ENCODE measurements around the gene DDHD1. TPM values are rescaled to one million over a fixed set of nuclear protein-coding genes. Genes with fewer than 3 reads are reported as not detected.

DDHD1 gene
- total RNA-seq, 1 donor from 2014 or later = 7.0 TPM

DNA sequence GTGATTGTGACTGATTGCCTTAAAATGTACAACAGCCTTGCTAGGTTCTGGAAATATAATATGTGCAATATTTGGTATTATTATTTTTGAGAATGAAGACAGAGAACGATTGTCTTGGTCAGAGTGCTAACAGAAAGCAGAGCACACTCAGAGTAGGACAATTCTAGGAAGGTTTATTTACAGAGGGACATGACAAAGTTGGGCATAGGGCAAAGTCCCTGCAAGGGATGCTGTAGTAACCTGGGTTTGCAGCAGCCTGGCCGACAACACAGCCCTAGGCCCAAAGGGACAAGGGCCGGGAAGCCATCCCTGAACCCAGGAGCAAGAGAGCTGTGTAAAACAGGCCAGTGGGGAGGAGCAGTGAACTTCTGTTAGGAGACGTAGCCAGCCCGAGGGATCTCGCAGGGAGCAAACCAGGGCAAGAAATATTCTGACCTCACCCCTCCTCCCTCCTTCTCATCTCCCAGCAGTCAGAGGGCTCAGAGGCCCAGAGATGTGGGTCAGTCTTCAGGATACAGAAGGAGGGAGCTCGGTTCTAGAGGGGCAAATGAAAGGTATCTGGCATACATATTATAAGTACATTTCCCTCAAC, 151.2 kb downstream of the DDHD1 start:
- no peak for DNase-seq (ENCODE audit: low read depth)
- no peaks in the 10 kb centered on the region for H3K27me3 ChIP-seq (ENCODE audit: control insufficient read depth, insufficient read depth, low read length)
- no peak overlapping the region for H3K4me3 ChIP-seq (ENCODE audit: low read depth, low read length)
- TF ChIP-seq, protein P1, sequence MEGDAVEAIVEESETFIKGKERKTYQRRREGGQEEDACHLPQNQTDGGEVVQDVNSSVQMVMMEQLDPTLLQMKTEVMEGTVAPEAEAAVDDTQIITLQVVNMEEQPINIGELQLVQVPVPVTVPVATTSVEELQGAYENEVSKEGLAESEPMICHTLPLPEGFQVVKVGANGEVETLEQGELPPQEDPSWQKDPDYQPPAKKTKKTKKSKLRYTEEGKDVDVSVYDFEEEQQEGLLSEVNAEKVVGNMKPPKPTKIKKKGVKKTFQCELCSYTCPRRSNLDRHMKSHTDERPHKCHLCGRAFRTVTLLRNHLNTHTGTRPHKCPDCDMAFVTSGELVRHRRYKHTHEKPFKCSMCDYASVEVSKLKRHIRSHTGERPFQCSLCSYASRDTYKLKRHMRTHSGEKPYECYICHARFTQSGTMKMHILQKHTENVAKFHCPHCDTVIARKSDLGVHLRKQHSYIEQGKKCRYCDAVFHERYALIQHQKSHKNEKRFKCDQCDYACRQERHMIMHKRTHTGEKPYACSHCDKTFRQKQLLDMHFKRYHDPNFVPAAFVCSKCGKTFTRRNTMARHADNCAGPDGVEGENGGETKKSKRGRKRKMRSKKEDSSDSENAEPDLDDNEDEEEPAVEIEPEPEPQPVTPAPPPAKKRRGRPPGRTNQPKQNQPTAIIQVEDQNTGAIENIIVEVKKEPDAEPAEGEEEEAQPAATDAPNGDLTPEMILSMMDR (IDR thresholded peaks at IDR 0.05; ENCODE audit: insufficient read depth, low read length, poor library complexity, severe bottlenecking) = no peak
- H3K36me3 ChIP-seq (ENCODE audit: control insufficient read depth, insufficient read depth, low read length) = no peaks in the 10 kb centered on the region

GRCh38 chr14:52998376-52999015, 154.6 kb downstream of the DDHD1 start:
- no peak for DNase-seq (ENCODE audit: low read depth)
- Histone ChIP-seq H3K27me3 (ENCODE audit: control insufficient read depth, insufficient read depth, low read length) (no peaks in the 10 kb centered on the region), H3K4me3 (ENCODE audit: low read depth, low read length) (no peak overlapping the region), H3K36me3 (ENCODE audit: control insufficient read depth, insufficient read depth, low read length) (no peaks in the 10 kb centered on the region)
- TF ChIP-seq, protein P1 (IDR thresholded peaks at IDR 0.05; ENCODE audit: insufficient read depth, low read length, poor library complexity, severe bottlenecking) = no peak

DNA sequence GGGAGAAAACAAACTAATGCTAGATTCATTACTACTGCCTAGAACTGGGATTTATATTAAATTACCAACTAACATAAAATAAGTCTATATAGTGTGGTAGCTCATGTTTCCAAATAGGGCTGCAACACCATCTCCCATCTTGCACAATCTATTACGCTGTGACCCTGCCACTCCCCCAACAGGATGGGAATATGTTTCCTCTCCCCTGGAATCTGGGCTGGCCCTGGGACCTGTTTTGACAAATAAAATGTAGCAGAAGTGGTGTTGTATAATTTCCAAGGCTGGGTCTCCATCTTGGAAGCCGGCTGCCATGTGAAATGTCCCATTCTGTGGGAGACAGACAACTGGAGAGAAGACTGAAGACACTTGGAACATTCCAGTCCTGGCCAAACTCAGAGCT, 156.6 kb downstream of the DDHD1 start:
- H3K4me3 ChIP-seq (ENCODE audit: low read depth, low read length) = no peak overlapping the region
- DNase-seq (ENCODE audit: low read depth) = no peak
- TF ChIP-seq, protein P1 (IDR thresholded peaks at IDR 0.05; ENCODE audit: insufficient read depth, low read length, poor library complexity, severe bottlenecking) = no peak
- no peaks in the 10 kb centered on the region for H3K27me3 ChIP-seq (ENCODE audit: control insufficient read depth, insufficient read depth, low read length)
- H3K36me3 ChIP-seq (ENCODE audit: control insufficient read depth, insufficient read depth, low read length) = no peaks in the 10 kb centered on the region

DNA sequence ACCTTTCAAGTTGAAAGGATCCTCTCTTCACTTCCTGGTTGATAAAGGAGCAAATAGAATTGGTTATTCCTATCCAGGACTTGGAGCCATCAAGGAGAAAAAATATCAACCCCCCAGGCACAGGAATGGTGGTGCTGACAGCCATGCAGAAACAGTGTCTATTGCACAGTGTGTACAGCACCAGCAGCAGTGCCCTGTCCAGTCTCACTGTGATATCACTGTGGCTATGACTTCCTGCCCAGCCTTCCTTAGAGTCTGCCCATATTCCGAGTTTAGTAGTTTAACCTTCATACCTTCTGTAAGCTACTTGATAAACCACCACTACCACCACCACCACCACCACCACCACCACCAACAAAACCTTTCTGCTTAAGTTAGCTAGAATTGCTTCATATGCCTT, 157.1 kb downstream of the DDHD1 start:
- Histone ChIP-seq H3K4me3 (ENCODE audit: low read depth, low read length) (no peak overlapping the region), H3K36me3 (ENCODE audit: control insufficient read depth, insufficient read depth, low read length) (no peaks in the 10 kb centered on the region), H3K27me3 (ENCODE audit: control insufficient read depth, insufficient read depth, low read length) (no peaks in the 10 kb centered on the region)
- no peak for DNase-seq (ENCODE audit: low read depth)
- TF ChIP-seq, protein P1 (IDR thresholded peaks at IDR 0.05; ENCODE audit: insufficient read depth, low read length, poor library complexity, severe bottlenecking) = no peak

DNA sequence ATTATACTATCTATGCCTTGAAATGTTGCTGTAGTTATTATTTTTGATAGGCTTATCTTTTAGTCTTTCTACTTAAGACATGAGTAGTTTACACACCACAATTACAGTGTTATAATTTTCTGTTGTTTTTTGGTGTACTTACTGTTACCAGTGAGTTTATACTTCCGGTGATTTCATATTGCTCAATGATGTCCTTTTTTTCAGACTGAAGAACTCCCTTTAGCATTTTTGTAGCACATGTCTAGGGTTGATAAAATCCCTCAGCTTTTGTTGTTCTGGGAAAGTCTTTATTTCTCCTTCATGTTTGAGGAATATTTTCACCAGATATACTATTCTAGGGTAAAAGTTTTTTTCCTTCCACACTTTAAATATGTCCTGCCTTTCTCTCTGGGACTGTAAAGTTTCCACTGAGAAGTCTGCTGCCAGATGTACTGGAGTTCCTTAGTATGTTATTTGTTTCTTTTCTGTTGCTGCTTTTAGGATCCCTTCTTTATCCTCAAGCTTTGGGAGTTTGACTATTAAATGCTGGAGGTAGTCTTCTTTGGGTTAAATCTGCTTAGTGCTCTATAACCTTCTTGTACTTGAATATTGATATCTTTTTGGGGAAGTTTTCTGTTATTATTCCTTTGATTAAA, 160.8 kb downstream of the DDHD1 start:
- no peak for DNase-seq (ENCODE audit: low read depth)
- no peaks in the 10 kb centered on the region for H3K27me3 ChIP-seq (ENCODE audit: control insufficient read depth, insufficient read depth, low read length)
- TF ChIP-seq, protein P1 (IDR thresholded peaks at IDR 0.05; ENCODE audit: insufficient read depth, low read length, poor library complexity, severe bottlenecking) = no peak
- H3K4me3 ChIP-seq (ENCODE audit: low read depth, low read length) = no peak overlapping the region
- H3K36me3 ChIP-seq (ENCODE audit: control insufficient read depth, insufficient read depth, low read length) = no peaks in the 10 kb centered on the region

Measured in kidney epithelial cell (primary cell).